ENCODE measurements around the gene HBA2.
"Not testable (repeated sequence)": the region's sequence is repeated elsewhere in the genome, so short reads cannot be mapped to it uniquely, and the experiment has no call there.

The HBA2 gene

GRCh38 chr16:159136-159849 is 13.4 kb upstream of the HBA2 start:
- no peak for DNase-seq

GRCh38 chr16:160242-160641 is 12.4 kb upstream of the HBA2 start:
- not testable (repeated sequence) for DNase-seq

- no peak for DNase-seq
Observed at GRCh38 chr16:160691-161190, 11.9 kb upstream of the HBA2 start.

GRCh38 chr16:162271-162991 is 10.2 kb upstream of the HBA2 start:
- DNase-seq = no peak

- not testable (repeated sequence) for DNase-seq
Observed at GRCh38 chr16:163139-163538, 9.5 kb upstream of the HBA2 start.

- not testable (repeated sequence) for DNase-seq
Observed at GRCh38 chr16:163696-164095, 9.0 kb upstream of the HBA2 start.

GRCh38 chr16:164134-164823 is 8.4 kb upstream of the HBA2 start:
- not testable (repeated sequence) for DNase-seq

- DNase-seq = no peak
Observed at GRCh38 chr16:164827-165538, 7.7 kb upstream of the HBA2 start.

GRCh38 chr16:165539-166374 is 6.9 kb upstream of the HBA2 start, which contains the start of gene HBM:
Gene HBM (plus strand): TSS chr16:165978. CDS start chr16:165998, 20 bp downstream.
- no peak for DNase-seq

GRCh38 chr16:166375-167121 is 6.1 kb upstream of the HBA2 start:
- DNase-seq = no peak

GRCh38 chr16:167122-167690 is 5.5 kb upstream of the HBA2 start:
- no peak for DNase-seq

- no peak for DNase-seq
Observed at GRCh38 chr16:168424-168823, 4.3 kb upstream of the HBA2 start.

GRCh38 chr16:169014-169413 is 3.7 kb upstream of the HBA2 start:
- no peak for DNase-seq

- not testable (repeated sequence) for DNase-seq
Observed at GRCh38 chr16:170088-170507, 2.6 kb upstream of the HBA2 start.

- no peak for DNase-seq
Observed at GRCh38 chr16:170788-171187, 1.9 kb upstream of the HBA2 start.

GRCh38 chr16:173211-173854 is 657 bp downstream of the HBA2 start:
- not testable (repeated sequence) for DNase-seq

- not testable (repeated sequence) for DNase-seq
Observed at GRCh38 chr16:173928-174769, 1.5 kb downstream of the HBA2 start.

- no peak for DNase-seq
Observed at GRCh38 chr16:175011-175949, 2.6 kb downstream of the HBA2 start.

Data from NCI-H1930 (cell line).